CD4-positive, alpha-beta T cell treated with Interleukin-2 at 100 ng/mL for 4 hours (primary cell): Measurements from ENCODE around the gene PPP1R2.
A peak's percentile ranks its signal among the peaks of the same experiment; 100 is the strongest.

Experiments
- DNase-seq: peaks from one replicate; pipeline ENCODE4 v3.0.0-alpha.2; 2020; ENCODE audit warnings: low spot score

Gene PPP1R2

DNA sequence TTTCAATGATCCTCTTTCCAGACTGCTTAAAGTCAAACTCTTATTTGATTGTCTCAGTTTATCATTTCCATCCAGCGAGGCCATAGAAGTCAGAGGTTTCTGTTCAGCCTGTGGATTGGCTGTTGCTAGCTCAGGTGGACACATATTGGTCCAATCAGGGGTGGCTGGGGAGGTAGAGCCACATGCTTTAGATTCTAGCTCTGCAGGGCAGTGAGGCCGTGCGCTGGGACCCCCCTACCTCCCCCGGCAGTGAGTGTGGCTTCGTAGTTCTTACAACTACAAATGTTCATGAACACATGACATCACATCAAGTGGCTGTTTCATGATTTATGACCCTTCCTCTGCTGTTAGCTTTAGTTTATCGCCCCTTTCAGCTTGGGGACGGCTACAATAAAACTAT lies 22.6 kb upstream of the PPP1R2 start:
- no peak for DNase-seq

DNA sequence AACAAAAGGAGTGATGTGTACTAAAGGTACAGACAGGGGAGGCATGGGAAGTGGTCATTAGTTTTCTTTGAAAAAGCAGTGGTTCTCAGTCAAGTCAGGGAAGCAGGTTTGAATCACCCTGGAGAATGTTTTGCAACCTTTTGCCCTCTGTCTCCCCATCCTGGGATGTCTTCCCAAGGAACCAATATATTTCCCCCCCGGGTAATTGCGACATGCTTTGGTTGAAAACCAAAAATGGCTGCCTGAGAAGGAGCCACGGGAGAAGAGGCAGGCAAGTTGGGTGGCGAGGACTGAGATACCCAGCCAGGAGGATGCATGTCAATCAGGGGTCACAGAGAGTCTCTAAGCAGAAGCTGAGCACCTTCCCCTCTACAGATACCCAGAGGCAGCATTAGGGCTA lies 20.2 kb upstream of the PPP1R2 start:
- DNase-seq: no peak

DNA sequence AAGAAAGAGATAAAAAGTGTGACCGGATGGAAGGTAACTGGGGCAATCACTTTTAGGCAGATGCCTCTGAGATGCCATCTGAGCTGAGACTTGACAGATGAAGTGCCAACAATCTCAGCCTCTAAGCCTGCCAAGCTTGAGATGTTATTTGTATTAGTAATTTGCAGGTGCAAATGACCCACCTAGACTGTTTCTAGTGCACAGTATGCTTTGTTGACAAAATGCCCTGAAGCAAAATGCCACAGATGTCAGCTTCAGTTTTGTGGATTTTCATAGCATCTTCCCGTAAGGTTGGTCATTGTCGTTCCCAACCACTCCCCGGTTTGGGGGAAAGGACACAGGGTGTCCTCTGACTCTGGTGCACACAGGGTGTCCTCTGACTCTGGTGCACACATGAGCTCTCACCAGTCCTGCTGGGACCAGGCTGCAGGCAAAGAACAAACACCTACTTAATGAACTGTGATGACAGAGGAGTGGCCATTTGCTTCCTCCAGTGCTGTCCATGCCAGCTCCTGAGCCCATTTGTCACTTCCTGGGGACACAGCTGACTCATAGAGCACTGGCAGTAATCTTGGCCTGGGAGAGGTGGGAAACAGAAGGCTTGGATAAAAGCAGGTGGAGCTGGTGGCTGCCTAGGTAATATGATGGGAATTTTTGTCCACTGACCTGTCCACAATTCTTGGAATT lies 16.7 kb upstream of the PPP1R2 start:
- no peak for DNase-seq

DNA sequence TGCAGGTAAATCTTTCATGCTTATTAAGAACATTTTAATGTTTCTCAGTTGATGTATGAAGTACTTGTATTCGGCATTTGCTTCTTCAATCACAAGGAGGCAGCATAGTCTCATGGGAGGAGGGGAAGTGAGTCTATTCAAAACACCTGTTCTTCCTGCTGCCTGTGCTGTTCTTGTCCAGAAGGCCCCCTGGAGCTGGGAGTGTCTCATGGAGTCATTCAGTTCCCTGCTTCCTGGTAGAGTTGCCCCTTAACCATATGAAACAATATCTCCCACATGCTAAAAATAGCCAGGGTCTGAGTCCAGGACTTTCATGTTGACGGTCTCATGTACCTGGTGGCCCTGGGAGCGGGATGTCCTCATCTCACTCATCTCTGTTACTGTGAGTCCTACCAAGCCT lies 15.5 kb upstream of the PPP1R2 start:
- peak; percentile 68 for DNase-seq

DNA sequence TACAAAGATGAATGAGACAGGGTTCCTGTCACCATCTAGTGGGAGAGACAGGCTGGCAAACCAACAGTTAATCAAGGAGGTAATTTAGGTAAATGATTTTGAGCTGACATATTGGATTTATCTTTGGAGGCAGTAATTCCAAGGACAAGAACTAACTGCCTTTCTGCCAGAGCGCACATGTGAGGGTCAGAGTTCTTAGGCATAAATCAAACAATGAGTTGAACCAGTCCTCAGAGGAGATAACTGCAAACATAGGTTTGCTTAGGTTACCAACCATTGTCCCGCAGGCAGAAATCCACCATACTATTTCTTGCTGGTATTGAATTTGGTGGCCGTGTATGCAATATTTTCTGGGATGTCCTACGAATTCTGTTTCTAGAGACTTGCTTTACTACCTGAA lies 14.2 kb upstream of the PPP1R2 start:
- no peak for DNase-seq

DNA sequence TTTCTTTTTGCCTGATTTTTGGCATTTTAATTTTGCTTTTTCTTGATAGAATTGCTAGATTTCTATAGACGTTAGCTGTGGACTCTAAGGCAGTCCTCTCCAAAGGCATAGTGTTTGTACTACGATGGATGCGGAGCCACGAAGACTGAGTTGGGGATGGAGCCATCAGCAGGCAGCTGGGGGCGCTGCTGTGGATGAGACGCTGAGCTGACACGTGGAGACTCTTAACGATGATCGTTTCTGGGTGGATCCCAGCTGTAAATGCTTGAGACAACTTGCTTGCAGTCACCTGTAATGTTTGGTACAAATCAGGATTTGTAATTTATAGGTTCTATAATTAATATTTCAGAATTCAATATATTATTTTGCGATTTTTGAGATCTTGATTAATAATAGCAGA lies 13.3 kb upstream of the PPP1R2 start:
- no peak for DNase-seq

DNA sequence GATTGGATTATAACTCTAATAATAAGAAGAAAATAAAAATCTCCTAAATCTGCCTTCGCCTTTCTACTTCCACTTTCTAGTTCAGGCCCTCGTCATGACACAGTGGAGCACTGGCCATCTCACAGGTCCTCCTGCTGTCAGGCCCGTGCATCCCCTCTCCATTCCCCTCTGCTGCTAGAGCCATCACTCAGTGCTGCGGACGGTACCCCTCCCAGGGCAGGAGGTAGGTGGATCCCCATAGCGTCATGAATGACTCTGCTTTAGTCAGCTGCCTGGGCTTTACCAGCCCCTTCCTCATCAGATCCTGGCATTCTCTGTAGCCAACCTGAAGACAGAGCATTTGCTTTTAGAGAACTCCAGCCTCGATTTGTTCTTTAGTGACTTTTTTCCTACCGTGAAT lies 12.0 kb upstream of the PPP1R2 start:
- no peak for DNase-seq

DNA sequence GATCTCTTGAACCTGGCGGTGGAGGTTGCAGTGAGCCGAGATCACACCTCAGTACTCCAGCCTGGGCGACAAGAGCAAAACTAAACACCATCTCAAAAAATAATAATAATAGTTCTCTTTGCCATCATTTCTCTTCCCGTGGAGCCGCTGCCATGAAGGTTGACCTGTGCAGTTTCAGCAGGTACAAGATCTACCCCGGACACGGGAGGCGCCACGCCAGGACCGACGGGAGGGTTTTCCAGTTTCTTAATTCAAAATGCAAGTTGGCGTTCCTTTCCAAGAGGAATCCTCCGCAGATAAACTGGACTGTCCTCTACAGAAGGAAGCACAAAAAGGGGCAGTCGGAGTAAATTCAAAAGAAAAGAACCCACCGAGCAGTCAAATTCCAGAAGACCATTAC lies 11.3 kb upstream of the PPP1R2 start:
- no peak for DNase-seq

DNA sequence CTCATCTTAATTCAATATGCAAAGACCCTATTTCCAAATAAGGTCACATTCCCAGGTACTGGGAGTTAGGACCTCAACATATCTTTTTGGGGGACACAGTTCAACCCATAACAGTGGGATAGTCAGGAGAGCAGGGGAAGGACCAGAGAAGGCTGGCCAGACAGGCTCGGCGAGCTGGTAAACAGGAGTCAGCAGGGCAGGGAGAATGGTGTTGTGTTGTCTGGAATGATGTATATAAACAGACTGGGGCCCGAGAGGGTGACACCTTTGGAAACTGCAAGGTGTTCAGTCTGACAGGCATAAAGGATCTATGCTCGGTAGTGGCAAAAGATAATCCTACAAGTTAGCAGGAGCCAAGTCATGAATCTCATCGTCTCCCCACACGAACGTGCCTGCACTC lies 10.1 kb upstream of the PPP1R2 start:
- no peak for DNase-seq

DNA sequence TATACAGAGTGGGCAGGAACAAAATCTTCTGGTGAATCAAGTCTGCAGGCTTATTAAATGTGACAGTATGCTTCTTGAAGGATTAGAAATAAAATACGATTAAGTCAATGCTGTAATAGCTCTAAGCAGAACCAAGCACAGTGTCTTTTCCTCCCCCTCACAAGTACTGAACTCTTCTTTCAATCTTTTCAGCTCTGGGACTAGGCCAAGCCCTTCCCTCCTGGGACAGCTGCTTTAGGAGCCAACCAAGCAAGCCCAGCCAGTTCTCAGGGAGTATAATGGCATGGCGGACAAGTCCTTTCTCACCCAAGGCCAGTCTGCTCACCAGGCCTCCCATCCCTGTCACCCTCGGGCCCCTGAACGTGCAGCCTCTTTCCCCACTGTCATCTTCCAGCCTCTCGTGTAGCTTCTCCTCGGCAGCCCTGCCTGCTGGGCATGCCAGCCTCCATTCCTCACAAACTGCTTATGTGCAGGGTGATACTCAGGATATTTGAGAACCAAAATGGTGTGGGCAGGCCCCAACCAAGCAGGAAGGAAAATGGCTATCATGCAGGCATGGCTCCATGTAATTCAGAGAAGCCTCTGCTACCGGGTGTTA lies 8.4 kb upstream of the PPP1R2 start:
- no peak for DNase-seq

DNA sequence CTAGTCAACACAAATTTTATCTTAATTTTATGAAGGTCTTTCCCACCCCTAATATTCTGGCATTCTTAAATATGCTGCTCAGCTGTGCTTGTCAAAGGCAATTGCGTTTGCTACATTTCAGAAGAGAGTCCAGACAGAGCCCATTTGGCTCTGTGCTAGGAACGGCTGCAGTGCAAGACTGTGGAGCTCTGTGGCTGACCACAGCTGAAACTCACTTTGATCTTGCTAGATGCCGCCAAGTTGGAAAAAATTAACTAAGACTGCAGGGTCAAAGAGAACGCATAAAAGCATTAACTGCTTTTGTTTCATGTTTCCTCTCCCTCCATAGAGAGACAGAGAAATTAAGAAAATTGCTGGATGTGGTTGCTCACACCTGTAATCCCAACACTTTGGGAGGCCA lies 7.6 kb upstream of the PPP1R2 start:
- DNase-seq: no peak

DNA sequence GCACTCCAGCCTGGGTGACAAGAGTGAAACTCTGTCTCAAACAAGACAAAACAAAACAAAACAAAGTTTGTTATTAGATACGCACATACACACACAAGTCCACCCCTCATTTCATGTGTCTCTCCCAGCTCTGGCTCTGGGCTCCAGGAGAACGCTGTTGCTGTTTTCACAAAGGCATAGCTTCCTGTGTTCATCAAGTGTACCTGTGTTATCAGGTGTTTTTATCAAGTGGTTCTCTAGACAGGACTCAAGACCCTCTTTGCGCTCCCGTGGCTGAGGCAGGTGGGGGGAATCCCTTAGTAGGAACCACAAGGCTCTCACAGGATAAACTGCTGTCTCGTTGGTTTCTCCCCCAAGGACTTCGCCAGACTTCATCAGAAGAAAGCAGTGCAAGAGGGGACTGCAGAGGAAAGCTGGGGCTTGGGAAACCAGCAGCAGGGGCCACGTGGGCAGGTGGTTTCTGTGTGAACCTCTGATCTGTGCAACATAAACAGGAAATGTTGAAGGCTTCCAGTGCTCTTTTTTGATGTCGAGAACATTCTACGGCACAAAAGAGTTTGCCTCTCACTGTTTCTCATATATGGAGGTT lies 6.9 kb upstream of the PPP1R2 start:
- DNase-seq: peak; percentile 82

DNA sequence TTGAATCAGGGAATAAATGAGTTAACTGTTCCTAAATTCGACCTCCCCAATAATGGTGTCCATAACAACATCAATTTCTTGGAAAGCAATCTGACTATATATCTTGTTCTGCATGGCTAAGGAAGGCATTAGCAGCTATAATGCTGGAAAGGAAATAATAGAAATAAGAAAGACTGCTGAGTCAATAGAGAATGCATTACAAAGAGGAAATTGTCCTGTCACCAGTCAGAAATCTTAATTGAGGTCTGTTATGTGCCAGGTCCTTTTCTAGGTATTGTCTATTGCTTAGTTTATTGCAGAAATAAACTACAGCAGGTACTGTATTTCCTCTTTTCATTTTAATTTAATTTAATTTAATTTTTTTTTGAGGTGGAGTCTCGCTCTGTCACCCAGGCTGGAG lies 5.9 kb upstream of the PPP1R2 start:
- DNase-seq: peak; percentile 44

DNA sequence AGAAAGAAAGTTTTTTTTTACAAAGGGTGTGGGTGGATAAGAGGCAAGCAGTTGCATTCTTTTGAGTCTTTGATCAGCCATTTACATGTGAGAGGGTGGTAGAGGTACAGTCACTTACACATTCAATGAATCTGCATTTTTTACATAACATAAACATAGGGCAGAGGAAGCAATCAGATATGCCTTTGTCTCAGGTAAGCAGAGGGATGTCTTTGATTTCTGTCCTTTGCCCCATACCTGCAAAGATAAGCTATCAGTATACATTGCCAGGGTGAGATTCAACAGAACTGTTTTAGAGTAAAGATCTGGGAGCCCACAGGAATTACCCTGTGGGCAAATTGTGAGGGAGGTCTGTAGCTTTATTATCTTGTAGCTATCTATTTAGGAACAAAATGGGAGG lies 5.4 kb upstream of the PPP1R2 start:
- no peak for DNase-seq

DNA sequence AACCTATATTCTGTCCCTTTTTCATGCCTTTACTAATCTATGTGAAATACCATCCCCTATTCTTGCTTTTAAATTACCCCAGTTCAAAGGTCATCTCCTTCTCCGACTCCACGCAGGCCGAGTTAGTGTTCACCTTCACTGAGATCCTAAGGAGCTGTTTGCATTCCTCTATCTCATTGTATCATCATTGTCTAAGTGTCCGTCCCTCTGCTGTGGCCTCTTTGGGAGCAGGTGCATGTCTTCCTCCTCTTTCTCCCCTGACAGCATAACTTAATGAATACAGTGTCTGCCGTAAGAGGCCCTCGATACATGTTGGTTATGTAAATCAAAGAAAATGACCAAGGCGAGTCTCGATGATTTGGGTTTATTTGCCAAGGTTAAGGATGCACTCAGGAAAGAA lies 4.9 kb upstream of the PPP1R2 start:
- DNase-seq: no peak

DNA sequence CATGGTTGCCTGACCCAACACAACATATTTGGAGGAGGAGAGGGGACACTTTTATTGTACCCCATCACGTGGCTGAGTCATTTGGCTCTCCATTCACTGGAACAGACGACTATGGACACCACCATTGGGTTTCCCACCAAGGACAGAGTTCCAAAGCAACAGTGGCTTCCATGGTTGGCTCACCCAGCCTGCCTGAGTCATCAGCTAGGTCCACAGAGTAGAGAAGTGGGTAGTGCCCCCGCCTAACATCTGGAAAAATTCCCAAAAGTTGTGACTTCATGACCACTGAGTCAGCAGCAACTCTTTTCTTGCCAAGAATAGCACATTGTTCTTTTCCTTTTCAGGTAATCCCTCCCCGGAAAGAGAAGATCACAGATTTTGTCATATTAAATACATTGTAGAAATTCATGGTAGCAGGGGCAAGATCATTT lies 3.0 kb upstream of the PPP1R2 start:
- no peak for DNase-seq

DNA sequence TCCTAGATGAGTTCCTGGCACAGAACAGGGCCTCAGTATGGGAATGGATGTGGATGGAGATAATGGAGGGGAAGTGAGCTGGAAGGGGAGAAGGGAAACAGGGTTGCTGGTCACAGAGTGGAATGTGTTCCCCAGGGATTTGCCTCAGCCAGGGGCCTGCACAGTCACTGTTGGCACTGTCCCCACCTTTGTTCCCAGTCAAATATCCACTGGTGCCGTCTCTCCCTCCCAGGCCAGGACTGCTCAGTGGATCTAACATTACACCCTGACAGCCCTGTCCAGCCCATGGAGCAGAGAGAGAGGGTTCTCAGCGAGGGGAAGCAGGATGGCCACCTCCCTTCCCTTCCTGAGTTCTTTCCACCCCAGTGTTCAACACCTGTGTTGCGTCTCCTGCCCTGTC lies 1.5 kb upstream of the PPP1R2 start:
- DNase-seq: no peak

DNA sequence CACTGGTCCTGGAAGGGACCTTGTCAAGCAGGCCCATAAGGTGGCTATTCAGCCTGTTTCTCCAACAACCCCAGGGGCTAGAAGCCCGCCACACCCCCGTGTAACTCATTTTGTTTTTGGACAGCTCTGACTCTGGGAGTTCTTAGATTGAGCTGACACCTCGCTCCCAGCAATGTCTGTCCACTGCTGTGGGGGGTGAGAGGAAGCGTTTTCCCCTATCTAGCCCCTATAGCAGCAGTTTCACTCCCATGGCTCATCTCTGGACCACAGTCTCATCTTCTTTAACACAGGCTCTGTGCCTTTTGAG lies 1.1 kb upstream of the PPP1R2 start:
- DNase-seq: no peak

DNA sequence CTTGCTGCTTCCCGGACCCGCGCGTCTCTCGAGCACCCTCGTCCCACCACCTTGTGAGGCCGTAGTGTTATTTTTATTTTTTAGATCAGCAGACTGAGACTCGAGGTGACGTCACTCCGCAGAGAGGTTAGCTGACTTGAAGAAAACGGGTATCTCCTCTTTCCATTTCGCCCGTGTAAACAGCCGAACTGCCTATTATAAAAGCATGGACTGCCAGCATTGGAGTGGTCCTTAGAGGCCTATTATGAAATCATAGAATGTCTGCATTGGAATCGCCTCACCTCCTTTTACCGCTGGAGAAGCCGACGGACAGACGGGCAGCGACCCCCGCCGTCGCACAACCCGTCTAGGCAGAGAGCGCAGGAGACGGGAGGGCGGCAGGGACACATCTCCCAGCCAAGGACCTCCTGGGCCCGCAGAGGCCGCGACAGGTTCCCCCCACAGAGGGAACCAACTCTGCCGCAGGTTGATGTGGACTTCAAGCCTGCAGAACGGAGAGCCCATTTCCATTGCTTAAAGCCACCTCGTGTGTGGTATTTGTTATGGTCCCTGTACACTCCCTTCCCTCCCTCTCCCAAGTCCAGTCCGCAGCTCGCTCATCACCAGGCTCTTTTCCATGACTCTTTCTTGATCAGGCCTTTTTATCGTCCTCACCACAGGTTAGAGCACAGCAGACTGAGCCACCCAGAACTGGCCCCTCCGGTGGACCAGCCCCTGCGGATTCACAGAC lies 540 bp upstream of the PPP1R2 start:
- DNase-seq: no peak

DNA sequence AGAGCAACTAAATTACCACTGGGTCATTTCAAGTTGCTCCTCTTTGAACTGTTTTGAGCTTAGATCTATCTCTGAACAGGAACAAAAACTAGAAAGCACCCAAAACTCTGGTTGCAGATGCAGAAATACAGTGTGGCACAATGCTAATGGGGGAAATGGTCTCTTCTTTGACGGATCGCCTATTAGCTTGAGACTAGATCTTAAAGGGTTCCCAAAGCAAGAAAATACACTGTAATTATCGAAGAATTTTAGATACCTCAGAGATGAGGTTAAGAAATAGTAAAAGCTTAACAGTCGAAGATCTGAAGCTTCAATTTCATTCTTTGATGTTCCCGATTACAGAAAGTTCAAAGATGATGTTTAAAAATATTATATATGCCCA lies 818 bp downstream of the PPP1R2 start:
- DNase-seq: no peak

DNA sequence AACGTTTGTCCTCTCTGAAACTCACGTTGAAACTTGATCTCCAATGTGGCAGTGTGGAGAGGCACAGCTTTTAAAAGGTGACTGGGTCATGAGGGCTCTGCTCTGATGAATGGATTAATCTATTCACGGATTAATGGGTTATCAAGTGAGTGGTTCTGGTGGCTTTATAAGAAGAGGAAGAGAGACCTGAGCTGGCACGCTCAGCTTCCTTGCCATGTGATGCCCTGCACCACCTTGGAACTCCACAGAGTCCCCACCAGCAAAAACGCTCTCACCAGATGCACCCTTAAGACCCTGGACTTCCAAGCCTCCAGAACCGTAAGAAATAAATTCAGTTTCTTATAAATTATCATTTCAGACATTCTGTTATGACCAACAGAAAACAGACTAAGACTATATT lies 2.6 kb downstream of the PPP1R2 start:
- no peak for DNase-seq

DNA sequence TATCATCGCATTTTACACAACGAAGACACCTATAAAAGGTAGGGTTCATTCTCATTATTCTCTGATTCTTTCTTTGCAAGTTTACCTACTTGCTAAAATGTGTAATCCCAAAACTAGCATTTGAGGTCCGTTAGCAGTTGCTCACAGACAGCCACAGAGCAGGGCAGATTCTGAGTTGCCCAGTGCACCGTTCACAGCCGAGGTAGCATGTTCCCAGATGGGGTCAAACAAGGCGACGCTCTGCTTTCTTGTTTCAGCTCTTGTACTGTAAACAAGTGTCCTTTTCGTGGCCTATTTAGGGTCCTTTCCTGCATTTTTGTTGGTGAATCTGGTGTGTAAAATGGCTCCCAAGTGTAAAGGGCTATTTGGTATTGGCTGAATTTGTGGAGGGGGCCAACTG lies 3.1 kb downstream of the PPP1R2 start:
- DNase-seq: no peak

DNA sequence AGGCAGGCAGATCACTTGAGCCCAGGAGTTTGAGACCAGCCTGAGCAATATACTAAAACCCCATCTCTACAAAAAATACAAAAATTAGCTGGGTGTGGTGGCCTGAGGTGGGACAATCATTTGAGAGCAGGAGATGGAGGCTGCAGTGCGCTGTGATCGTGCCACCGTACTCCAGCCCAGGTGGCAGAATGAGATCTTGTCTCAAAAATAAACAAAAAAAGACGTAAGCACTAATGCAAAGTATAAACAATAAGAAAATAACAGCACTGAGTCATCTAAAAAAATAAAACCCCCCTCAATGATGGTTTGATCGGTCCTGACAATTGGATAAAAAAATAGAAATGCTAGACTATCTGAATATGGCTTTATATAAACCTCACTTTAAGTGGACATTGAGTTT lies 3.6 kb downstream of the PPP1R2 start:
- DNase-seq: no peak

DNA sequence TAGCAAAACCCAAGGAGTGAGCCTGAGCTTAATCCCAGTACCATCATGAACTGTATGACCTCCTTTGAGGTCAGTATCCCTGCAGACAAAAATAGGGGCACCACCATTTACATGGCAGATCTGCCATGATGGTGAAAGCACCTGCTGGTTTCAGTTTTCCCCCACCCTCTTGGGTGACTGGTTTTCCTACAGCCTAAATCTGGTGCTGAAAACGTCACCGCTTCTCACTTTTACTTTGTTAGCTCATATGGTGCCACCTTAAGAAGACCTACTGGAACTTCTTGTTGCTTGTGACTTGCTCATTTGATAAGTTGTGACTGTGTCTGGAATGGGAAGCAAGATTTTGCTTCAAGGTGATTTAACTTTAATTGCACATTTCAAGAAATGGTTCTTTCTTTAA lies 5.1 kb downstream of the PPP1R2 start:
- DNase-seq: peak; percentile 62
